Activated naive CD4-positive, alpha-beta T cell (primary cell): ENCODE results near the gene EDEM3.
"Not testable (repeated sequence)": the region's sequence is repeated elsewhere in the genome, so short reads cannot be mapped to it uniquely, and the experiment has no call there.

ENCODE experiments used
- DNase-seq, 4 experiments: peaks; one replicate each; lab custom pipeline; 2025; lab: John Stamatoyannopoulos, UW

EDEM3 gene

GRCh38 chr1:184740344-184740743, 14.3 kb downstream of the EDEM3 start:
- no peak for DNase-seq

- no peak for DNase-seq
Observed at GRCh38 chr1:184739796-184740195, 14.9 kb downstream of the EDEM3 start.

- DNase-seq, result no peak
Observed at GRCh38 chr1:184739070-184739469, 15.6 kb downstream of the EDEM3 start.

DNA sequence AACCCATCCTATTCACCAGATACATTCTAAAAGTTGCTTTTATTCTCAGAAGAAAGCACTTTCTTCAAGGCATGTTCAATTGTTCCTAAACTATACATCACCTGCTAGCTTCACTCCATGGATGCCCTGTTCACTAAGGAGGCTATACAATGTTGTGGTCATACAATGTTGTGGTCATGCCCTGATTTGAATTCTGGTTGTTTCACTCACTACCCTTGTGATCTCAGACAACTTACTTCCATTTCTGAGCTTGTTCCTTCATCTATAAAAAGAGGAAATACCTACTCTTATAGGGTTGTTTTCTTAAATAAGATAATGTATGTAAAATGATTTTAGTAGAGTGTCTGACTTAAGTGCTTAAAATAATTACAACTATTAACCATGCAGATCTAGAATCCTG, 19.7 kb downstream of the EDEM3 start:
- no peak for DNase-seq

DNA sequence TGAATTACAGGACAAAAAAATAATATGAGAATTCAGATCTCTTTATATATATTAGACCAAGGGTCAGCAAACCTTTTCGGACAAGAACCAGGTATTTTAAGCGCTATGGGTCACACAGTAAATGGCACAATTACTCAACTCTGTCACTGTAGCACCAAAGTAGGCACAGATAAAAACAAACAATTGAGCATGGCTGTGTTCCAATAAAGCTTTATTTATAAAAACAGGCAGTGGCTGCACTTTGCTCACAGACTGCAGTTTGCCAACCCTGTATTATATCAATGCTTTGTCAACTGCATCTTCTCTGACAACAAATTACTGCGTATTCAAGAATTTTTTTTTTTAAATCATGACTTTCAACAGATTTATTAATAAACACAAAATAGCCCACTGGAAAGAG, 29.8 kb downstream of the EDEM3 start:
- DNase-seq, result no peak

- DNase-seq, result no peak
Observed at GRCh38 chr1:184716158-184716557, 38.5 kb downstream of the EDEM3 start.

DNA sequence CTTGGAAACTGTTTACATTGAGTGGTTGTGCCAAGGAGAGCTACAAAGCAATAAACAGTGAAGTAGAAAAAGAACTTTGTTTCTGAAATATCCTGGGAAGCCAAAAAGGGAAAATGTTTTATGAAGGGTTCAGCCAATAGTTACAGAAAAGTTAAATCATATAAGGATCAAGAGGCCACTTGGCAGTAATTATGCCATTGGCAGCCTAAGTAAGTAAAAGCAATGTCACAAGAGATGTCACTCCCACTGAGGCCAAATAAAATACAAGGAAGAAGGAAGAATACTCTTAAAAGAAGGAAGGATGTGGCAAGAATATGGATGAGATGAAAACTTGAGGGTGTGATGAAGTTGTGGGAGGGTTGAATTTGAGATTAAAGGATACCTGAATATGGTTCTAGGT, 45.2 kb downstream of the EDEM3 start:
- no peak for DNase-seq

- no peak for DNase-seq
Observed at GRCh38 chr1:184708084-184708676, 46.5 kb downstream of the EDEM3 start.

DNA sequence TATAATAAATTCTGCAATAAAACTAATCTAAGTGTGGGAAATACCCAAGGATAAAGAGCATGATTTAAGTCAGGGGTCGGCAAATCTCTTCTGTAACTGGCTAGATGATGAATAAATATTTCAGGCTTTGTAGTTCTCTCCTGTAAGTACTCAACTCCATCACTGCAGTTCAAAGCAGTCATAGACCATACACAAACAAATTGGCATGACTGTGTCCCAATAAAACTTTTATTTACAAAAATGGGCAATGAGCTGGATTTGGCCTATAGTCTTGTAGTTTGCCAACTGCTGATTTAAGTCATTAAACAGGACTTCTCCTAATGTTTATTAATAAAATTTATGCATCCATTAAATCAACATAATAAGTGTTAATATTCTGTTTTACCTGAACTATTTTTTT, 49.4 kb downstream of the EDEM3 start:
- DNase-seq, result no peak

GRCh38 chr1:184701816-184702215, 52.8 kb downstream of the EDEM3 start:
- no peak for DNase-seq

- DNase-seq, result no peak
Observed at GRCh38 chr1:184698969-184699368, 55.7 kb downstream of the EDEM3 start.

GRCh38 chr1:184698016-184698415, 56.6 kb downstream of the EDEM3 start:
- no peak for DNase-seq

GRCh38 chr1:184696403-184696802, 58.3 kb downstream of the EDEM3 start:
- no peak for DNase-seq

- no peak for DNase-seq
Observed at GRCh38 chr1:184695023-184695422, 59.6 kb downstream of the EDEM3 start.

- DNase-seq, result no peak
Observed at GRCh38 chr1:184693011-184693410, 61.6 kb downstream of the EDEM3 start.

DNA sequence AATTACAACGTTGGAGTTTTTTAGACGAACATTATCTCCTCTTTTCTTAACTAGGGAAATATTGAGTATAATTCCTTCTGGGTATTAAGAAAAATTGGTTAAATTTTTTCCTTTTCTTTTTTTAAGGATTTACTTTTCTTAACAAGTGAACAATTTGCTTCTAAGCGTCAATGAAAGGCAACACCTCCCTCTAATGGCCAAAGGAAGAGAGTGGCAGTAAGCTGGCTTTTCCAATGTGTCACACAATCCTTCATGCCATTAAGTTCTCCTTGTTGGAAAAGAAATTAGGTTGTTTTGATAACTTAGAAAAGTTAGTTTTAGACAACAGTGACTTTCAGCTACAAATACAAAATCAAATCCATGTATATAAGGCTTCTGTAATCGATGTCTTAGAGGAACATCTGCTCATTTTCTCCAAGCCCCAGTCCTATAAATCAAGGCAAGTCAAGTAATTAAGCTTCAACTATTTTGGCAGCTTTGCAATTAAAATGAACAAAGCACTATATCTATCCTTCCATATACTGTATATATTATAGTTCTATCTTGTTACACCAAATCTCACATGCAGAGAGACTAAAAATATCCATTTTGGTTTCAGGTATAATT, 62.8 kb downstream of the EDEM3 start:
- DNase-seq, result no peak

DNA sequence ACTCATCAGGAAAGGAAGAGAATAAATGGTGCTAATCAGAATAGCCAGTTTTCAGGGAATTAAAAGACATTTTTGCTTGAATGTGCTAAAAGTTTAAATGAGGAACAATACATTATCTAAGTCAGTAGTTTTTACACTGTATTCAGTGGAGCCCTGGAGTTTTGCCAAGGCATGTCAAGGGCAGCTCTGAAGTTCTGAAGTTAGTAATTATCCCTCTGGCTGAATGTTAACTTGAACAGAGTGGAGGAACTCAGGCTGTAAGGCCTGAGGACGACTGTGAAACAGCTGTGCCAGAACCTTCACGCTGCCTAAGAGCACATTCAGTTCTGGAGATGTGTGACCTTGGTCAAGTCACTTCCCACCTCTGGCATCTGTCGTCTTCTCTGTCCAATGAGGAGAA, 68.1 kb downstream of the EDEM3 start:
- DNase-seq, result no peak

- no peak for DNase-seq
Observed at GRCh38 chr1:184685116-184685515, 69.5 kb downstream of the EDEM3 start.

- DNase-seq, result no peak
Observed at GRCh38 chr1:184684285-184685074, 70.2 kb downstream of the EDEM3 start.

DNA sequence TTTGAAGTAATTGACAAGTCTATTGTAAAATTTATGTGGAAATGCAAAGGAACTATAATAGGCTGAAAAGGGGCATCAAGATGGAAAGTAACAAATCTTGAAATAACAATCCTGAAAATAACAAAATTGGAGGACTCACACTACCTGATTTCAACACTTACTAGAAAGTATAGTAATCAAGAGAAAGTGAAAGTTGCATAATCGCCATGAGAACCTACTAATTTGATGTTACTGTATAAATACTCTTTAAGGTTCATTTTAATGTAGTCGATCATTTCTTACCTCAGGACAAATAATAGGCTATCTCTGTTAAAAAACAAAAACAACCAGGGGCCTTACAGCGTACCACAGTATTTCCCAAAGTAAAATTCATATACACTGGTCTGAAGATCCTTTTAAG, 71.7 kb downstream of the EDEM3 start:
- no peak for DNase-seq

- not testable (repeated sequence) for DNase-seq
Observed at GRCh38 chr1:184680611-184681225, 73.9 kb downstream of the EDEM3 start.

DNA sequence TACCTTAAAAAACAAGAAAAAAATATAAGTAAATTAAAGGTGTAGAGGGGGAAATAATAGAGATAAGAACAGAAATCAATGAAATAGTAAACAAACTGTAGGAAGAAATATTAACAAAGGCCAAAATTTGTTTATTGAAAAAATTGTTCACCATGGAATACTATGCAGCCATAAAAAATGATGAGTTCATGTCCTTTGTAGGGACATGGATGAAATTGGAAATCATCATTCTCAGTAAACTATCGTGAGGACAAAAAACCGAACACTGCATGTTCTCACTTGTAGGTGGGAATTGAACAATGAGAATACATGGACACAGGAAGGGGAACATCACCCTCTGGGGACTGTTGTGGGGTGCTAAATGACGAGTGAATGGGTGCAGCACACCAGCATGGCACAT, 75.2 kb downstream of the EDEM3 start:
- not testable (repeated sequence) for DNase-seq

DNA sequence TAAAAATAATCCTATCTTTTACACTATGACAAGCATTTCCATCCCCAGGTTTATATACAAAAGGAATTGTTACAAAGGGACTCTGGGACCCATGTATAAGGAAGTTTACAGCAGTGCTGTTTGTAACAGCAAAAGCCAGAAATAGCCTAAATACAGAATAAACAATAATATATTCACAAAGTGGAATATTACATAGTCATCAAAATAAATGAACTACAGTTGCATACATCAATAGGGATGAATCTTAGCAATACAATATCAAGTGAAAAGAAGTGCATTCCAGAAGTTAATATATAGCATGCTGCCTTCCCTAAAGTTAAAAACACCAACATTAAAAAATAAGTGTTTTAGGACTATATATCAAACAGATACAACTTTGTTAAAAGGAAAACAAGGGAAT, 77.3 kb downstream of the EDEM3 start:
- DNase-seq, result no peak
